GM23338 (cell line): ENCODE data around the gene IER5L. TPM values are rescaled to one million over a fixed set of nuclear protein-coding genes. Genes with fewer than 3 reads are reported as not detected.

Source experiments
- ATAC-seq: fragments of 200-7000 bp; cut with Tn5 transposase; 3 replicates; pipeline ENCODE4 v1.9.1; 2020
- DNase-seq: peaks from one replicate; pipeline ENCODE4 v3.0.0-alpha.2; 2015; ENCODE audit warnings: low spot score
- H2AFZ ChIP-seq: fragments of 200-600 bp; sonication (generic); 2 replicates; pipeline ENCODE4 v1.8.0; 2016; ENCODE audit warnings: antibody characterized with exemption, mild to moderate bottlenecking, moderate library complexity
- H3F3A ChIP-seq: fragments of 200-600 bp; sonication (generic); replicated peaks from 2 replicates; pipeline ENCODE4 v1.8.0; 2017; ENCODE audit warnings: antibody characterized with exemption, mixed run types, low read depth
- H3K27ac ChIP-seq: fragments of 200-600 bp; sonication (generic); 2 replicates; pipeline ENCODE4 v1.6.1; 2016; ENCODE audit warnings: low read depth
- H3K27me3 ChIP-seq: fragments of 200-600 bp; sonication (generic); 2 replicates; pipeline ENCODE4 v1.8.0; 2016; ENCODE audit warnings: mild to moderate bottlenecking, mixed run types, moderate library complexity; ENCODE audit not compliant: insufficient read depth
- H3K36me3 ChIP-seq: fragments of 200-600 bp; sonication (generic); 2 replicates; pipeline ENCODE4 v1.8.0; 2016; ENCODE audit warnings: mild to moderate bottlenecking; ENCODE audit not compliant: insufficient read depth
- H3K4me1 ChIP-seq: fragments of 200-600 bp; sonication (generic); 2 replicates; pipeline ENCODE4 v1.8.0; 2016; ENCODE audit warnings: mild to moderate bottlenecking, moderate library complexity; ENCODE audit not compliant: insufficient read depth
- H3K4me2 ChIP-seq: fragments of 200-600 bp; sonication (generic); 2 replicates; pipeline ENCODE4 v1.7.1; 2017; ENCODE audit warnings: mixed run types
- H3K4me3 ChIP-seq: fragments of 200-600 bp; sonication (generic); 2 replicates; pipeline ENCODE4 v1.6.1; 2016; ENCODE audit warnings: mixed run types
- H3K79me2 ChIP-seq: fragments of 200-600 bp; sonication (generic); replicated peaks from 2 replicates; pipeline ENCODE4 v1.8.0; 2017; ENCODE audit warnings: mild to moderate bottlenecking; ENCODE audit not compliant: insufficient read depth
- H3K9me2 ChIP-seq: fragments of 200-600 bp; sonication (generic); 2 replicates; pipeline ENCODE4 v1.8.0; 2017; ENCODE audit not compliant: insufficient read depth
- H4K20me1 ChIP-seq: fragments of 200-600 bp; sonication (generic); replicated peaks from 2 replicates; pipeline ENCODE4 v1.8.0; 2017; ENCODE audit warnings: mild to moderate bottlenecking; ENCODE audit not compliant: insufficient read depth
- H3K27ac Mint-ChIP-seq: 2 replicates; pipeline ENCODE4 v1.8.0; 2020; ENCODE audit warnings: inconsistent platforms, mild to moderate bottlenecking, moderate library complexity, mixed read lengths
- H3K27me3 Mint-ChIP-seq: 3 replicates; pipeline ENCODE4 v1.8.0; 2022; ENCODE audit warnings: low read depth, mild to moderate bottlenecking, moderate library complexity, mixed read lengths, inconsistent platforms; ENCODE audit not compliant: insufficient read depth, poor library complexity
- H3K36me3 Mint-ChIP-seq: 3 replicates; pipeline ENCODE4 v1.8.0; 2021; ENCODE audit warnings: low read depth, mild to moderate bottlenecking, inconsistent platforms, moderate library complexity, mixed read lengths
- H3K4me1 Mint-ChIP-seq: 3 replicates; pipeline ENCODE4 v1.8.0; 2020; ENCODE audit warnings: mild to moderate bottlenecking, inconsistent platforms, mixed read lengths
- H3K4me3 Mint-ChIP-seq: 3 replicates; pipeline ENCODE4 v1.8.0; 2021; ENCODE audit warnings: moderate library complexity, mild to moderate bottlenecking, inconsistent platforms, mixed read lengths
- H3K9me3 Mint-ChIP-seq: 3 replicates; pipeline ENCODE4 v1.8.0; 2020; ENCODE audit warnings: moderate library complexity, mild to moderate bottlenecking, inconsistent platforms, mixed read lengths
- EZH2 ChIP-seq: fragments of 200-600 bp; sonication (generic); IDR thresholded peaks from one replicate; pipeline ENCODE4 v1.8.0; 2017; ENCODE audit warnings: antibody characterized with exemption, mild to moderate bottlenecking, low read depth; ENCODE audit not compliant: unreplicated experiment
- JUNB ChIP-seq: IDR thresholded peaks from one replicate; pipeline ENCODE4 v1.6.1; 2016; ENCODE audit warnings: antibody characterized with exemption; ENCODE audit not compliant: unreplicated experiment
- POLR2AphosphoS5 ChIP-seq: IDR thresholded peaks from 2 replicates; pipeline ENCODE4 v1.6.1; 2016; ENCODE audit warnings: antibody characterized with exemption, low read depth
- ZNF331 ChIP-seq: fragments of 250-450 bp; sonication (Bioruptor Pico); IDR thresholded peaks from 2 replicates; pipeline ENCODE4 v1.5.0; 2020; ENCODE audit warnings: low read depth, mild to moderate bottlenecking, moderate library complexity
- polyA plus RNA-seq: library from polyadenylated mRNA; unstranded; fragments of >200 nt; fragmentation: Nextera tagmentation; extraction: Ambion mirVana; gene quantifications from 2 replicates; pipeline ENCODE4 v1.2.1, GENCODE V29; 2016
- total RNA-seq: library from RNA; depleted of rRNA; stranded (reverse); fragments of >200 nt; shearing (Covaris generic); gene quantifications from 2 replicates; pipeline ENCODE4 v1.2.3, GENCODE V29; 2014
- TF ChIP-seq, protein P1 (sequence below): IDR thresholded peaks from 2 replicates; pipeline ENCODE4 v1.6.1; 2016; ENCODE audit warnings: antibody characterized with exemption
- TF ChIP-seq, protein P2 (sequence below), 2 experiments: fragments of 200-600 bp in 1 of 2; sonication (generic) in 1 of 2; conservative IDR thresholded peaks; 2 replicates each; pipeline versions ENCODE4 v1.5.1 to v1.6.1; 2016 to 2017; ENCODE audit warnings: antibody characterized with exemption in 2 of 2, low read depth in 2 of 2, mild to moderate bottlenecking in 2 of 2, moderate library complexity in 1 of 2
- TF ChIP-seq, protein P3 (sequence below): IDR thresholded peaks from one replicate; pipeline ENCODE4 v1.6.1; 2018; ENCODE audit warnings: antibody characterized with exemption; ENCODE audit not compliant: unreplicated experiment
- TF ChIP-seq, protein P4 (sequence below): fragments of 250-450 bp; sonication (Bioruptor Pico); IDR thresholded peaks from 2 replicates; pipeline ENCODE4 v1.5.0; 2020; ENCODE audit warnings: mild to moderate bottlenecking, moderate library complexity

Gene IER5L
- total and polyA plus RNA-seq, 2 experiments from 2014 or later, result 0.19 to 0.90 TPM

DNA sequence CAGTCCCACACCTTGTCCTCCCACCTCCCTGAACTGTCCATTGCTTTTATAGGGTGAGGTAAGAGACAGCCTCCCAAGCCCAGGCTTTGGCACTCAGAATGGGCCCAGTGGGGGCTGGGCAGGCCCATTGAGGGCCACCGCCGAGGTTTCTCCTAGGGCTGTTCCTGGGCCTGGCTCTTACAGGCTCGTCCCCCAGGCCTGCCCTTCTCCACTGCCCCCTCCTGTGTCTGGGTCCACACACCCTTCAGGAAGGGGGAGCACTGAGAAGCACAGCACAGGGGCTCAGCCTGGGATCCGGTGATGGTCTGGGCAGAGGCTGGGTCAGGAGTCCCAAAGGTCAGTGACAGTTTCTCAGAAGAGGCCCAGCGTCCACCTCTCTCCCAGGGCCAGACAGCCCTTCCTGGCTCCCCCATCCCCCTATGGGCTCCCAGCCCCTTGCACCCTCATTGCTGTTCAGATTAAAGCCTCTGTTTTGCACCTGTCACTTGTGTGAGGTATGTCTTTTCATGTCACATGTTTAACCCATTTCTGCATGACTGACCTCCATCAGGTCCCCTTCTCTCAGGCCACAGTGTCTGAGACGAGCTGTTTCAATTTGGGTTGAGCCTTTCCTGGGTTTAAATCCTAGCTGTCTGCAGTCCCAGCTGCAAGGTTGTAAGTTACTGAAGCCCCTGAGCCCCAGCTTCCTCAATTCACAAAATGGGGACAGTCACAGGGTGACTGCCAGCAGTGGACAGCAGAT lies 29.4 kb downstream of the IER5L start (continued):
- TF ChIP-seq, protein P1, sequence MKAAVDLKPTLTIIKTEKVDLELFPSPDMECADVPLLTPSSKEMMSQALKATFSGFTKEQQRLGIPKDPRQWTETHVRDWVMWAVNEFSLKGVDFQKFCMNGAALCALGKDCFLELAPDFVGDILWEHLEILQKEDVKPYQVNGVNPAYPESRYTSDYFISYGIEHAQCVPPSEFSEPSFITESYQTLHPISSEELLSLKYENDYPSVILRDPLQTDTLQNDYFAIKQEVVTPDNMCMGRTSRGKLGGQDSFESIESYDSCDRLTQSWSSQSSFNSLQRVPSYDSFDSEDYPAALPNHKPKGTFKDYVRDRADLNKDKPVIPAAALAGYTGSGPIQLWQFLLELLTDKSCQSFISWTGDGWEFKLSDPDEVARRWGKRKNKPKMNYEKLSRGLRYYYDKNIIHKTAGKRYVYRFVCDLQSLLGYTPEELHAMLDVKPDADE, result no peak
- no peak for TF ChIP-seq EZH2
- no peak for TF ChIP-seq ZNF331 (CRISPR knock-in tag)
- TF ChIP-seq, protein P2, sequence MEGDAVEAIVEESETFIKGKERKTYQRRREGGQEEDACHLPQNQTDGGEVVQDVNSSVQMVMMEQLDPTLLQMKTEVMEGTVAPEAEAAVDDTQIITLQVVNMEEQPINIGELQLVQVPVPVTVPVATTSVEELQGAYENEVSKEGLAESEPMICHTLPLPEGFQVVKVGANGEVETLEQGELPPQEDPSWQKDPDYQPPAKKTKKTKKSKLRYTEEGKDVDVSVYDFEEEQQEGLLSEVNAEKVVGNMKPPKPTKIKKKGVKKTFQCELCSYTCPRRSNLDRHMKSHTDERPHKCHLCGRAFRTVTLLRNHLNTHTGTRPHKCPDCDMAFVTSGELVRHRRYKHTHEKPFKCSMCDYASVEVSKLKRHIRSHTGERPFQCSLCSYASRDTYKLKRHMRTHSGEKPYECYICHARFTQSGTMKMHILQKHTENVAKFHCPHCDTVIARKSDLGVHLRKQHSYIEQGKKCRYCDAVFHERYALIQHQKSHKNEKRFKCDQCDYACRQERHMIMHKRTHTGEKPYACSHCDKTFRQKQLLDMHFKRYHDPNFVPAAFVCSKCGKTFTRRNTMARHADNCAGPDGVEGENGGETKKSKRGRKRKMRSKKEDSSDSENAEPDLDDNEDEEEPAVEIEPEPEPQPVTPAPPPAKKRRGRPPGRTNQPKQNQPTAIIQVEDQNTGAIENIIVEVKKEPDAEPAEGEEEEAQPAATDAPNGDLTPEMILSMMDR (conservative IDR thresholded peaks at IDR 0.05; ENCODE audit: low read depth in 2 of 2), result no peak
- TF ChIP-seq JUNB, result no peak

DNA sequence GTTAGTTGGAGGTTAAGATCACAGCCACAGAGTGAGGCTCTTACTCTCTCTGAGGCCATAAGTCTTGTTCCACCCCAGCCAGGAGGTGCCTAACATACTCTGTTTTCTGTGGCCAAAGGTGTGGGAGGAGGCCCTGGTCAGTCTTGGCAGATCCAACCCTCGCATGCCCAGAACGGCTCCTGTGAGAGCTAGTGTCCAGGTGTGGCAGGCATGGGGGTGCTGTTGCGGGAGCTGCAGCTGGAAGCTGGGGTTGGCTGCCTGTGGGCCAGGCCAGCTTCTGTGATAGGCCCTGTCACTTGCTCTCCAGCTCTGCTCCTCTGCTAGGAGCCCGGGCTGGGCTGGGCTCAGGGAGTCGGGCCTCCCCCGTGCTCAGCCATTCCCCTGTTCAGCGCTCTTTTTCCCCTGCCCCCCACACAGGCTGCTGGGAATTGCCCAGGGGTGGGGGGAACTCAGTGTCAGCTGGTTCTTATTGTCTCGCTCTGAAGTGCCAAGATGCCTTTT lies 31.6 kb downstream of the IER5L start:
- H3F3A ChIP-seq, result no peaks in the 10 kb centered on the region; the same call in 1 of the 2 replicates
- H3K36me3 Mint-ChIP-seq, result peaks cover 39% of the 10 kb centered on the region
- H3K79me2 ChIP-seq, result peaks cover 1% of the 10 kb centered on the region
- TF ChIP-seq, protein P3, sequence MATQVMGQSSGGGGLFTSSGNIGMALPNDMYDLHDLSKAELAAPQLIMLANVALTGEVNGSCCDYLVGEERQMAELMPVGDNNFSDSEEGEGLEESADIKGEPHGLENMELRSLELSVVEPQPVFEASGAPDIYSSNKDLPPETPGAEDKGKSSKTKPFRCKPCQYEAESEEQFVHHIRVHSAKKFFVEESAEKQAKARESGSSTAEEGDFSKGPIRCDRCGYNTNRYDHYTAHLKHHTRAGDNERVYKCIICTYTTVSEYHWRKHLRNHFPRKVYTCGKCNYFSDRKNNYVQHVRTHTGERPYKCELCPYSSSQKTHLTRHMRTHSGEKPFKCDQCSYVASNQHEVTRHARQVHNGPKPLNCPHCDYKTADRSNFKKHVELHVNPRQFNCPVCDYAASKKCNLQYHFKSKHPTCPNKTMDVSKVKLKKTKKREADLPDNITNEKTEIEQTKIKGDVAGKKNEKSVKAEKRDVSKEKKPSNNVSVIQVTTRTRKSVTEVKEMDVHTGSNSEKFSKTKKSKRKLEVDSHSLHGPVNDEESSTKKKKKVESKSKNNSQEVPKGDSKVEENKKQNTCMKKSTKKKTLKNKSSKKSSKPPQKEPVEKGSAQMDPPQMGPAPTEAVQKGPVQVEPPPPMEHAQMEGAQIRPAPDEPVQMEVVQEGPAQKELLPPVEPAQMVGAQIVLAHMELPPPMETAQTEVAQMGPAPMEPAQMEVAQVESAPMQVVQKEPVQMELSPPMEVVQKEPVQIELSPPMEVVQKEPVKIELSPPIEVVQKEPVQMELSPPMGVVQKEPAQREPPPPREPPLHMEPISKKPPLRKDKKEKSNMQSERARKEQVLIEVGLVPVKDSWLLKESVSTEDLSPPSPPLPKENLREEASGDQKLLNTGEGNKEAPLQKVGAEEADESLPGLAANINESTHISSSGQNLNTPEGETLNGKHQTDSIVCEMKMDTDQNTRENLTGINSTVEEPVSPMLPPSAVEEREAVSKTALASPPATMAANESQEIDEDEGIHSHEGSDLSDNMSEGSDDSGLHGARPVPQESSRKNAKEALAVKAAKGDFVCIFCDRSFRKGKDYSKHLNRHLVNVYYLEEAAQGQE, result no peak
- TF ChIP-seq, protein P1, result no peak
- no peak for TF ChIP-seq POLR2AphosphoS5
- TF ChIP-seq, protein P4, sequence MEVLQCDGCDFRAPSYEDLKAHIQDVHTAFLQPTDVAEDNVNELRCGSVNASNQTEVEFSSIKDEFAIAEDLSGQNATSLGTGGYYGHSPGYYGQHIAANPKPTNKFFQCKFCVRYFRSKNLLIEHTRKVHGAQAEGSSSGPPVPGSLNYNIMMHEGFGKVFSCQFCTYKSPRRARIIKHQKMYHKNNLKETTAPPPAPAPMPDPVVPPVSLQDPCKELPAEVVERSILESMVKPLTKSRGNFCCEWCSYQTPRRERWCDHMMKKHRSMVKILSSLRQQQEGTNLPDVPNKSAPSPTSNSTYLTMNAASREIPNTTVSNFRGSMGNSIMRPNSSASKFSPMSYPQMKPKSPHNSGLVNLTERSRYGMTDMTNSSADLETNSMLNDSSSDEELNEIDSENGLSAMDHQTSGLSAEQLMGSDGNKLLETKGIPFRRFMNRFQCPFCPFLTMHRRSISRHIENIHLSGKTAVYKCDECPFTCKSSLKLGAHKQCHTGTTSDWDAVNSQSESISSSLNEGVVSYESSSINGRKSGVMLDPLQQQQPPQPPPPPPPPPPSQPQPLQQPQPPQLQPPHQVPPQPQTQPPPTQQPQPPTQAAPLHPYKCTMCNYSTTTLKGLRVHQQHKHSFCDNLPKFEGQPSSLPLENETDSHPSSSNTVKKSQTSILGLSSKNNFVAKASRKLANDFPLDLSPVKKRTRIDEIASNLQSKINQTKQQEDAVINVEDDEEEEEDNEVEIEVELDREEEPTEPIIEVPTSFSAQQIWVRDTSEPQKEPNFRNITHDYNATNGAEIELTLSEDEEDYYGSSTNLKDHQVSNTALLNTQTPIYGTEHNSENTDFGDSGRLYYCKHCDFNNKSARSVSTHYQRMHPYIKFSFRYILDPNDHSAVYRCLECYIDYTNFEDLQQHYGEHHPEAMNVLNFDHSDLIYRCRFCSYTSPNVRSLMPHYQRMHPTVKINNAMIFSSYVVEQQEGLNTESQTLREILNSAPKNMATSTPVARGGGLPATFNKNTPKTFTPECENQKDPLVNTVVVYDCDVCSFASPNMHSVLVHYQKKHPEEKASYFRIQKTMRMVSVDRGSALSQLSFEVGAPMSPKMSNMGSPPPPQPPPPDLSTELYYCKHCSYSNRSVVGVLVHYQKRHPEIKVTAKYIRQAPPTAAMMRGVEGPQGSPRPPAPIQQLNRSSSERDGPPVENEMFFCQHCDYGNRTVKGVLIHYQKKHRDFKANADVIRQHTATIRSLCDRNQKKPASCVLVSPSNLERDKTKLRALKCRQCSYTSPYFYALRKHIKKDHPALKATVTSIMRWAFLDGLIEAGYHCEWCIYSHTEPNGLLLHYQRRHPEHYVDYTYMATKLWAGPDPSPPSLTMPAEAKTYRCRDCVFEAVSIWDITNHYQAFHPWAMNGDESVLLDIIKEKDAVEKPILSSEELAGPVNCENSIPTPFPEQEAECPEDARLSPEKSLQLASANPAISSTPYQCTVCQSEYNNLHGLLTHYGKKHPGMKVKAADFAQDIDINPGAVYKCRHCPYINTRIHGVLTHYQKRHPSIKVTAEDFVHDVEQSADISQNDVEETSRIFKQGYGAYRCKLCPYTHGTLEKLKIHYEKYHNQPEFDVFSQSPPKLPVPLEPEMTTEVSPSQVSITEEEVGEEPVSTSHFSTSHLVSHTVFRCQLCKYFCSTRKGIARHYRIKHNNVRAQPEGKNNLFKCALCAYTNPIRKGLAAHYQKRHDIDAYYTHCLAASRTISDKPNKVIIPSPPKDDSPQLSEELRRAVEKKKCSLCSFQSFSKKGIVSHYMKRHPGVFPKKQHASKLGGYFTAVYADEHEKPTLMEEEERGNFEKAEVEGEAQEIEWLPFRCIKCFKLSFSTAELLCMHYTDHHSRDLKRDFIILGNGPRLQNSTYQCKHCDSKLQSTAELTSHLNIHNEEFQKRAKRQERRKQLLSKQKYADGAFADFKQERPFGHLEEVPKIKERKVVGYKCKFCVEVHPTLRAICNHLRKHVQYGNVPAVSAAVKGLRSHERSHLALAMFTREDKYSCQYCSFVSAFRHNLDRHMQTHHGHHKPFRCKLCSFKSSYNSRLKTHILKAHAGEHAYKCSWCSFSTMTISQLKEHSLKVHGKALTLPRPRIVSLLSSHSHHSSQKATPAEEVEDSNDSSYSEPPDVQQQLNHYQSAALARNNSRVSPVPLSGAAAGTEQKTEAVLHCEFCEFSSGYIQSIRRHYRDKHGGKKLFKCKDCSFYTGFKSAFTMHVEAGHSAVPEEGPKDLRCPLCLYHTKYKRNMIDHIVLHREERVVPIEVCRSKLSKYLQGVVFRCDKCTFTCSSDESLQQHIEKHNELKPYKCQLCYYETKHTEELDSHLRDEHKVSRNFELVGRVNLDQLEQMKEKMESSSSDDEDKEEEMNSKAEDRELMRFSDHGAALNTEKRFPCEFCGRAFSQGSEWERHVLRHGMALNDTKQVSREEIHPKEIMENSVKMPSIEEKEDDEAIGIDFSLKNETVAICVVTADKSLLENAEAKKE (CRISPR knock-in tag), result no peak
- H4K20me1 ChIP-seq, result peaks cover 9% of the 10 kb centered on the region
- no peak overlapping the region for H3K4me3 ChIP-seq
- no peaks in the 10 kb centered on the region for H3K9me2 ChIP-seq
- no peak for DNase-seq
- peaks cover 24% of the 10 kb centered on the region for H3K27me3 Mint-ChIP-seq
- peak overlapping the region; percentile 88 for H3K27ac Mint-ChIP-seq
- H3K4me3 Mint-ChIP-seq, result no peak overlapping the region; the same call in 2 of the 3 replicates
- ATAC-seq, result peak; percentile 1; the same call in 1 of the 3 replicates
- H2AFZ ChIP-seq, result no peak overlapping the region
- no peaks in the 10 kb centered on the region for H3K9me3 Mint-ChIP-seq
- peak overlapping the region; percentile 38; the same call in 1 of the 2 replicates for H3K4me2 ChIP-seq
- H3K27me3 ChIP-seq, result no peaks in the 10 kb centered on the region
- peaks cover 6% of the 10 kb centered on the region for H3K36me3 ChIP-seq
- H3K27ac ChIP-seq, result peak overlapping the region; percentile 78
- H3K4me1 ChIP-seq, result peaks cover 42% of the 10 kb centered on the region
- peaks cover 54% of the 10 kb centered on the region for H3K4me1 Mint-ChIP-seq
